Measurements from ENCODE around the gene KDM5B.
"Not testable (repeated sequence)": the region's sequence is repeated elsewhere in the genome, so short reads cannot be mapped to it uniquely, and the experiment has no call there.

KDM5B gene

GRCh38 chr1:202791077-202791747 lies 17.0 kb downstream of the KDM5B start:
- DNase-seq (ENCODE audit: low read depth in 2 of 2), result no peak

GRCh38 chr1:202788800-202789199 lies 19.4 kb downstream of the KDM5B start:
- no peak for DNase-seq (ENCODE audit: low read depth in 2 of 2)

GRCh38 chr1:202786804-202787203 lies 21.4 kb downstream of the KDM5B start:
- no peak for DNase-seq (ENCODE audit: low read depth in 2 of 2)

DNA sequence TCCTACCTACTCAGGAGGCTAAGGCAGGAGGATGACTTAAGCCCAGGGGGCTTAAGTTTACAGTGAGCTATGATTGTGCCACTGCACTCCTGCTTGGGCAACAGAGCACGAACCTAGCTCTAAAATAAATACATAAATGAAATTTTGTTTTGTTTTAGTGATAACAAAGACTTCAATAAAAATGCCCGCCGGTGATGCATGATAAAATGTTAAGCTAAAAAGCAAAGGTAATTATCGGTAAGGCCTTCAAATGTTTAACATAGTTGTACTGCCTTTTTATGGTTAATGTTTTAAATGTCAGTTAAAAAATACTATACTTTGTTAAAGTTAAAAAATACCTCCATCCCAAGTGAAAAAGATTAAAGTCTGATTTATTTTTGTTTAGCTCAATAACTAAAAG lies 27.0 kb downstream of the KDM5B start:
- no peak for DNase-seq (ENCODE audit: low read depth in 2 of 2)

GRCh38 chr1:202770135-202770534 lies 38.1 kb downstream of the KDM5B start:
- no peak for DNase-seq (ENCODE audit: low read depth in 2 of 2)

GRCh38 chr1:202765721-202766120 lies 42.5 kb downstream of the KDM5B start:
- no peak for DNase-seq (ENCODE audit: low read depth in 2 of 2)

GRCh38 chr1:202762019-202762418 lies 46.2 kb downstream of the KDM5B start:
- no peak for DNase-seq (ENCODE audit: low read depth in 2 of 2)

DNA sequence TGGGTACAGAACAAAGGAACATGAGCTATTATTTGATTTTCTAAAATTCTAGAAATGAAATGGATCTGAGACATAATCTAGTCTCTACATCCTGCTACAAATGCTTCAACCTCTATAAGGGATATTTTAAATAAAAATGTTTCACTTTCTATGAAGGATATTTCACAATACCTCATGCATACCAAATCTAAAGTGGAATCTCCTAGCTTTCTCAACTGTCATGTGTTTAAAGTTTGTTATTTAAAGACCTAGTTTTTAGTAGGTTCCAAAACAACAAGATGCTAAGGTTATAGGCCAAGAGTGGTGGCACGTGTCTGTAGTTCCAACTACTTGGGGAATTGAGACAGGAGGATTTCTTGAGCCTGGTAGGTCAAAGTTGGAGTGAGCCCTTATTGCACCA lies 47.6 kb downstream of the KDM5B start:
- no peak for DNase-seq (ENCODE audit: low read depth in 2 of 2)

GRCh38 chr1:202756391-202756790 lies 51.8 kb downstream of the KDM5B start:
- no peak for DNase-seq (ENCODE audit: low read depth in 2 of 2)

DNA sequence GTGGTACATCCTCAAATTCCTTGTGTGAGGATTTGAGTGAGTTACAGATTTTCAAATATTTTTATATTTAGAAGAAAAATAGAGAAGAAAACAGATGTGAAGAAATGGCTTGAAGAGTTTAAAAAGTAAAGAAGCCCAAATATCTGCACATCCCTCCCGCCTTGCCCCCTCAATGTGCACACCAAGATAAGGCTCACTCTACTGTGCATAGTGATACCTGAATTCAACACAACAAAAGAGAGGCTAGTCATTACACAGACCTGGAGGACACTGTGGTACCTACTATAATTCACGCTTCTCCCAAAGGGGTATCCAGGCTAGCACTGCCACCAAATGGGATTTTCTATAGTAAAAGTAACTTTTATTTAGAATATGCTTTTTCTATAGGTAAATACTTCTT lies 53.9 kb downstream of the KDM5B start:
- no peak for DNase-seq (ENCODE audit: low read depth in 2 of 2)

GRCh38 chr1:202752774-202753173 lies 55.4 kb downstream of the KDM5B start:
- no peak for DNase-seq (ENCODE audit: low read depth in 2 of 2)

- DNase-seq (ENCODE audit: low read depth in 2 of 2), result no peak
These were observed 57.5 kb downstream of the KDM5B start for GRCh38 chr1:202750761-202751160.

GRCh38 chr1:202750024-202750423 lies 58.2 kb downstream of the KDM5B start:
- no peak for DNase-seq (ENCODE audit: low read depth in 2 of 2)

DNA sequence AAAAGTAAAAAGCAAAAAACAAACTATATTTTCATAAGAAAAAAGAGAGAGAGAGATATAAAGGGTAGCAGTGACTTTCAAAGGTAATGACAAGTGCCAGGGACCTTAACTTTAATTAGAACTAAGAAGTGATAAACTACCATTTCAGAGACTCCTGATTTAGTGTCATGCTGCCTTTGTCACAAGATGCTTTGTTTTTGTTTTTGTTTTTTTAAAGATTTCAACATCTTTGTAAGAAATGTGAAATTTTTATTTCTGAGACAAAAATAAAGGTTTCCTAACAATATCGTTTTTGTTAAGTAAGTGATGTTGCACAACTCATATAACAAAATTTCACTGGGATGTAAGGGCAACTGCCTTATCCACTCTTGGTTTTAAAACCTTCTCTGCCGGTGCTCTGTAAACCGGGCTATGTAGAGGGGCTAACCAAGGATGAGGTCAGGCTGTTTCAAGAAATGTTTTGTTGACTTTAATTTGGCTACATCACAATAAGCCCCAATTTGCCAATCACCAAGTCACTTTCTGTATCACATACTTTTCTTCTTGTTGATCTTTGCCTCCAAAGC lies 62.8 kb downstream of the KDM5B start:
- DNase-seq (ENCODE audit: low read depth in 2 of 2), result no peak

GRCh38 chr1:202744770-202745169 lies 63.5 kb downstream of the KDM5B start:
- DNase-seq (ENCODE audit: low read depth in 2 of 2), result not testable (repeated sequence)

- no peak for DNase-seq (ENCODE audit: low read depth in 2 of 2)
These were observed 65.7 kb downstream of the KDM5B start for GRCh38 chr1:202742496-202742895.

DNA sequence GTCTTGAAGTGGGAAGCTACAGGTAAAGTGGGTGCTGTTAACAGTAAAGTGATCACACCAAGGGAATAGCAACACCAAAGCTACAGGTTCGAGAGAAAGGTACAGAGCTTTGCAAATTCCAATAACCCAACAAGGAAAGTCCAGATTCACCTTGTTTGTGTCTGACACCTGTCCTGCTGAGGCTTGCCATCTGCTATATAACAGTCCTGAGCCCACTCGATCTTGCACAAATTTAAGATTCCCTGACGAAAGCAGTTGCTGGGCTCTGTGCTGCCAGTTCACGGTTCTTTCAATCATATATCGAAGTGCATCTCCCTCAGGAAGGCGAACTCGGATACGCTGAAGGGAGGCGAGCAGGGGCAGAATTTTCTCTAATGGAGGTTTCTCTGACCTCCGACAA lies 75.0 kb downstream of the KDM5B start:
- DNase-seq (ENCODE audit: low read depth in 2 of 2), result no peak

DNA sequence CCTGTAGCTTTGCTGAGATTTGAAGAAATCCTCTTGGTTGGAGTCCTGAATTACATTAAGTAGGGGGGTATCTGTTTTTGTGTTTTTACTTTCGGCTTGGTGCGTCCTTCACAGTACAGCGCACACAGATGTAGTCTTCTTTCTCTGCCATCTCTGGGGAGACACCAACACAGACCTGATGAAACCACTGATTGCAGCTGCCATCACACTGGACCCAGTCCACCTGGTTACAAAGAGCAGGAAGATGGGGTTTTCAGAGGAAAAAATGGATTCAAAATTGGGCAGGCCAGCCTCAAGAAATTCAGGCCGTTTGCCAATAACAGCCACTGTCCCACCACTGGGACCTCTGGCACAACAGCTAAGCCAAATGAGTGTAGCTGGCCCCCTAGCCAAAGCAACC lies 79.3 kb downstream of the KDM5B start:
- no peak for DNase-seq (ENCODE audit: low read depth in 2 of 2)

DNA sequence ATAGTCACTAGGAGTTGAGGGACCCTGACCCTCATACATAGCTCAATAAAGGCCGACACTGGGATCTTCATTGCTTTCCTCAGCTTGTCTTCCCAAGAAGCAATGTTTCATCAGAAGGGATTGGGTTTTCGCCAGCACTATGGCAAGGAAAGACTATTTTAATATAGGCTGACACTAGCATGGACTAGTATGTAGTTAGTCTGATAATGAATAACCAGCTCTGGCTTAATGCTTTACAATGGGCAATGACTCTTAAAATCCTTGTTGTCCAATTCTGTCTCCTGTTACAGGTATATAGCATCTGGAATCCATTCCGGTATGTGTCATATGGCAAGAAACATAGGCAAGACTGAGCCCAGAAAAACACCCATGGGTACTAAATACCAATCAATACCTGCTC lies 82.7 kb downstream of the KDM5B start:
- DNase-seq (ENCODE audit: low read depth in 2 of 2), result no peak

DNA sequence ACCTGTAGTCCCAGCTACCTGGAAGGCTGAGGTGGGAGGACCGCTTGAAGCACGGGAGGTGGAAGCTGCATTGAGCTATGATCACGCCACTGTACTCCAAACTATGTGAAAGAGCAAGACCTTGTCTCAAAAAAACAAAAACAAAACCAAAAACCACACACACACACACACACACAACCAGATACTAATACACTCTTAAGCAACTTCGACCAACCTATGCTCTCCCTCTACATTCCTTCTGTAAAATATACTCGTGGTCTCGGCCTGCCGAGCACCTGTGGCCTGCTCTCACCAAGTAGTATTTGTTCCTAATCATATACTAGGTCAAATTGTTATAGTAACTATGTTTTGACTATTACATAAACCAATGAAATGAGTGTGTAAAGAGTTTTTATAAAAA lies 84.5 kb downstream of the KDM5B start:
- no peak for DNase-seq (ENCODE audit: low read depth in 2 of 2)

DNA sequence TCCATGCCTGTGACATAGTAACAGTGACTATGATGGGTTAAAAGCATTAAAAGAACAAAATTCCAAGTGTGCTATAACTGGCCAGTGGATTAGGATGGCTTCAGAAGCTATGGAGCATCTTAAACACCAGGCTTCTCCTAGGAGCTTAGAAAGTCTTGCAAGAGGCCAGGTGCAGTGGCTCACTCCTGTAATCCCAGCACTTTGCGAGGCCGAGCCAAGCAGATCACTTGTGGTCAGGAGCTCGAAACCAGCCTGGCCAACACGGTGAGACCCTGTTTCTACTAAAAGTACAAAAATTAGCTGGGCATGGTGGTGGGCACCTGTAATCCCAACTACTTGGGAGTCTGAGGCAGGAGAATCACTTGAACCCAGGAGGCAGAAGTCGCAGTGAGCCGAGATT lies 85.2 kb downstream of the KDM5B start:
- not testable (repeated sequence) for DNase-seq (ENCODE audit: low read depth in 2 of 2)

DNA sequence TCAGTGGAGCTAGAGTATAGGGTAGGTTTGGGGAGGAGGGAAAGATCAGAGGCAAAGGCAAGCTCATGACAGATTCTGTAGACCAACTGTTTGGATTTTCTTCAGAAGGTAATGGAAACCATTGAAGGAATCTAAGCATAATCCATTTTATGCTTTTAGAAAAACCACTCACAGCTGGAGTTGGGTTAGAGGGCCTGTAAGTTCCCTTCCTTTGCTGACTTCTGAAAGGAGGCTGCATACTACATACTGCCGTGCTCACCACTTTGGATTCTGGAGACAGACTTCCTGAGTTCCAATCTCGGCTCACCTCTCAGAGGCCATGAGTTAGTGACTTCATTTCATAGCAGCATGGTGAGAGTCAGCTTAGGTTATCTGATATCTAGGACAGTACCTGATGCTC lies 91.6 kb downstream of the KDM5B start:
- no peak for DNase-seq (ENCODE audit: low read depth in 2 of 2)

GRCh38 chr1:202714202-202714601 lies 94.0 kb downstream of the KDM5B start:
- not testable (repeated sequence) for DNase-seq (ENCODE audit: low read depth in 2 of 2)

- no peak for DNase-seq (ENCODE audit: low read depth in 2 of 2)
These were observed 95.1 kb downstream of the KDM5B start for GRCh38 chr1:202713110-202713509.

All from stimulated activated CD8-positive, alpha-beta memory T cell treated with anti-CD3 and anti-CD28 coated beads, Interleukin-15, amount 100 ng/mL, for 4 hours (primary cell).